ENCODE measurements around the gene CPT2. TPM values are rescaled to one million over a fixed set of nuclear protein-coding genes. Genes with fewer than 3 reads are reported as not detected.

CPT2 gene
- total RNA-seq, 1 donor from 2014 or later = 96.0 TPM

DNA sequence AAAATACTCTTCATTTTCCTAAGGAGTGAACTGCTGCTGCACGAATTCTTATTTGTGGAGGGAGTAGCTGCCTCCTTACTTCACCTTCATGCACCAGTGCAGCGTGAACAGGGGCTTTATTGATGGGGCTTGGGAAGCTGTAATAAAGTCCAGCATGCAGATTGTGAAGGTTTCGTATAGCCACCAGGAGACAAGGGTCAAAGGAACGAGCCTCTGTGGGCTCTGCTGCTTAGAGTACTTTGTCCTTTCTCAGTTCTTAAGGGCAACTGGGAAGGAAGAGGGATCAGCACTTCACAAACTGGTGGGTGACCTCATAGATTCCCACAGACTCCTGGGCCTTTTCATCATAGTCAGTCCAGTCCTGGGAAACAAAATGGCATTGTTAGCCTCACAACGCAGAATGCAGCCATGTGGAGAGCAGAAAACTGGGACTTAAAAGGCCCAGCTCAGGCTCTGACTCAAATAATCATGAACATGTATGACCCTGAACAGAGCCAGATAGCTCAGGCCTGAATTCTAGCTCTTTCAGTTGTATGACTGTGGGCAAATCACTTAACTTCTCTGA lies 17.8 kb downstream of the CPT2 start:
- DNase-seq (ENCODE audit: low spot score) = no peak
- no peak for ATAC-seq

DNA sequence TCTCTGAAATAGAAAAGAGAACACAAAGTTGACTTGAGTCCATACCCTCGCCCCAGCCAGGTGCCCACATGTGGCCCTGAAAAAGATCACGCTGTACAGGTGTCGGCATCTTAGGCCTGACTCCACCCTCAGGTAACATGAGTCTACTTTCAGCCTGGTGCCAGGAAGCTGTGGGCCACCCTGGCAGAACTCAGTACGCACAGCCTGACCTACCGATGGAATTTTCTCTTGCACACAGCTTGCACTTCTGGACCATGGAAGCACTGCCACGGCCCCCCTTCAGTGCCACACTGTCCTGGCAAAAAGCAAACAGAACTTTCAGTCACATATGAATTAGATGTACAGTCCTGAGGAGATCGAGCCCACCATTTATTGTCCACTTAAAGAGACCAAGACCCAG lies 21.6 kb downstream of the CPT2 start:
- ATAC-seq = no peak
- no peak for DNase-seq (ENCODE audit: low spot score)

DNA sequence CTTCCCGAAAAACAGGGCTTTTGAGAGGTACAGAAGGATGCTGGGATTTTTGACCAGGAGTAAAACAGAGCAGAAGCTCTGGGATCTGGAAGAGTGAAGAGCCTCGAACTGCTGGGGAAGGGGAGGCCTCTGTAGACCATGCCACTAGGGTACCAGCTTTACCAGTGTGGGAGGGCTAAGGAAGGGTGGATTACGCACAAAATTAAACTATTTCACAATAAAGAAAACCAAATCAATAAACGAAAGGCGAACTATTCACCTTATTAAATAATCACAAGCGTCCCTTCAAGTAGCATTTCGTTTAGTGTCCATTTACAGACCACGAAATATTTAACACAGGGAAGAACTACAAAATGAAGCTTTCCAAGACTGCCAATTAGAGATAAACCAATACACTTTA lies 23.1 kb downstream of the CPT2 start:
- ATAC-seq = no peak
- no peak for DNase-seq (ENCODE audit: low spot score)

- peak; percentile 91 for ATAC-seq
- peak; percentile 97 for DNase-seq (ENCODE audit: low spot score)
Observed at GRCh38 chr1:53220171-53220961, 23.7 kb downstream of the CPT2 start, which contains the start of gene CZIB. CZIB (minus strand) TSS chr1:53220634; CDS start chr1:53220575, 59 bp downstream.

GRCh38 chr1:53220962-53221286 lies 24.3 kb downstream of the CPT2 start:
- DNase-seq (ENCODE audit: low spot score) (no peak), ATAC-seq (no peak)

DNA sequence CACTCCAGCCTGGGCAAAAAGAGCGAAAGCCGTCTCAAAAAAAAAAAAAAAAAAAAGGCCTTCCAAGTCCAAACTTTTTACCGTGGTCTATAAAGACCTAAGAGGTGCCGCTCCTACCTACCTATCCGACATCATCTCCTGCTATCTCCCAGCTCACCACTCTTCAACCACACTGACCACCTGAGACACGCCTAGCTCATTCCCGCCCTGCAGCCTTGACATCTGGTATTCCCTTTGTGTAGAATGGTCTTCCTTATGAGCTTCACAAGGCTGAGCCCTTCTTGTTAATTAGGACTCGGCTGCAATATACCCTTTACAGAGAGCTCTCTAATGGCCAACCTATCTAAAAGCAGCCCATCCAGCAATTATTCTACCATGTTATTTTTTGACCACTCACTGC lies 41.0 kb downstream of the CPT2 start:
- DNase-seq (ENCODE audit: low spot score) = no peak
- ATAC-seq = no peak

- ATAC-seq (peak; percentile 97), DNase-seq (ENCODE audit: low spot score) (peak; percentile 98)
Observed at GRCh38 chr1:53238197-53239155, 41.9 kb downstream of the CPT2 start, which contains the start of gene MAGOH. MAGOH (minus strand) TSS chr1:53238518; CDS start chr1:53238448, 70 bp downstream.

DNA sequence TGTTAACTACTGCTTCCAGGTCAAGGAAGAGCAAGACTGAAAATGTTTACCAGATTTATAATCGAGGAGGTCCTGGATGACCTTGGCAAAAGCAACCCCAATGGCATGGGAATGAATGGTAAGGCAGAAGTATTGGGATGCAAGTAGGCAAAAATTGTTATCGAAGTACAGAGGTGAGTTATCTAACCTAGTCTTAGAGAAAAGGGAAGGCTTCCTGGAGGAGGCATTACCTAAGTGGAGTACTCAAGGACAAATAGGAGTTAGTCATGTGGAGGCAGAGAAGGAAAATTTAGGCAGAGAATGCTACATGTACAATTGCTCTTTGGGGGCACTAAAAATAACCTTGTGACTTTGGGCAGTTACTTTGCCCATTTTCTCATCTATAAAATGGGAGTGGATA lies 45.2 kb downstream of the CPT2 start:
- DNase-seq (ENCODE audit: low spot score) = no peak
- ATAC-seq = no peak

- DNase-seq (ENCODE audit: low spot score) = no peak
- ATAC-seq = no peak
Observed at GRCh38 chr1:53242381-53242780, 45.8 kb downstream of the CPT2 start.

GRCh38 chr1:53244141-53244540 lies 47.5 kb downstream of the CPT2 start:
- DNase-seq (ENCODE audit: low spot score) (no peak), ATAC-seq (peak; percentile 21)

DNA sequence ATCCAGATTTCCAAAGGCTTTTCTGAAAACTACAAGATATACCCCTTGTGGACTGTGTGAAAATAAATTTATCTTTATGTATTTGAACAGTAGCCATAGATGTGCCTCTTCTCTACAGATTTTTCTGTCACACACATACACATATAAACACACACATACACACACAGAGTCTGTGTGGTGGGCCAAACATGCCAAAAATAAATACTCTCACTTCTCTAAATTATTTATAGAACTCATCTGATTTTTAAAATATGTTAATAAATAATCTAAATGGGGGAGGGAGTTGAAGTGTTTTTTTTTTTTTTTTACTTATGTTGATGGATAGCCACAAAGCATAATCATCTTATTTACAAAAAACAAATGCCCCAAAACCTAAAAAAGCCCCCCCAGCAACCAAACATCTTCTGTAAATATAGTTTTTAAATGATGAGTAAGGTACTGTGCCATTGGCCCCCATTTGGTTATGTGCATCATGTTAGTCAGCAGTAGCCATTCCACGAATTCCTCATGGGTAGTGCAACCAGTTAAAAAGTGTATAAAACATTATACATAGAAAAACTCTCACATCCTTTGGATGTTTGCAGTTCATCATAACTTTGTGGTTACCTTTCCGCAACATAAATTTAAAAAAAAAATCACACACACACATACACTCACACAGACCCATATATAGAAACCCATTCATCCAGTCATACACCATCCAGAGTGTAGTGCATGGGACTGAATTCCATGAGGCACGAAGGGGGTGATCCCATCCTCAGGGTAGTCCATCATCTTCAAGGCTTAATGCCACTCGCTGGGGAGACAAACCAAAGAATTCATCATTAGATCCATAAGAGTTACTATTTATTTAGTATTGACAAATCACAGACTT lies 49.9 kb downstream of the CPT2 start:
- no peak for ATAC-seq
- DNase-seq (ENCODE audit: low spot score) = no peak

DNA sequence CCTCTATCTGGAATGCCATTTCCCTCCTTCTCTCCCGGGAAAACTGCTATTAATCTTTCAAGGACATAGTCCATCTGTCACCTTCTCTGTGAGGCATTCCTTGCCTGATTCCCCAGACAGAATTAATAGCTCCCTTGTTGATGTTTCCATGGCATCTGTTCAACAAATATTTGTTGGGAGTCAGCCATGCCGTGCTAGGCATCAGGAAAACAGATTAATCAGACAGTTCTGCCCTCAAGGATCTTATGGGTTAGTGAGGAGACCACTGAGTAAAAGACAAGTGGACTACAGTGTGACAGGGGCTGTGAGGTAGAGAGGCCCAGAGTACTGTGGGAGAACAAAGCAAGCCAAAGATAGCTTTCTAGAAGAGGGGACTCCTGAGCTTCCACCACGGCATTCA lies 53.1 kb downstream of the CPT2 start:
- ATAC-seq = no peak
- DNase-seq (ENCODE audit: low spot score) = no peak

DNA sequence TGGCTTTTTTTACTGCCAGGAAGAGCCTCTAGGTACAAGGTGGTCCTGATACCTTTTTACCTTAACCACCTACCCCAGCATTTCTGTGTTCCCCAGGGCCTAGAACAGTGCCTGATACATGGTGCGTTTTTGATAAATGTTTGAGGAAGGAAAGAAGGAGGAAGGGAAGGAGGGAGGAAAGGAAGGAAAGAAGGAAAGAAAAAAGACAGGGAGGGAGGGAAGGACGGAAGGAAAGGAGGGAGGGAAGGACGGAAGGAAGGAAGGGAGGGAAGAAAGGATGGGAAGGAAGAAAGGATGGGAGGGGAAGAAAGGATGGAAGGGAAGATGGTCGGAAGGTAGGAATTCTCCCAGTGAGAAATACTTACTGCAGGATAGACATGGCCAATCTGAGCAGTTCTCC lies 53.7 kb downstream of the CPT2 start:
- ATAC-seq = no peak
- DNase-seq (ENCODE audit: low spot score) = no peak

DNA sequence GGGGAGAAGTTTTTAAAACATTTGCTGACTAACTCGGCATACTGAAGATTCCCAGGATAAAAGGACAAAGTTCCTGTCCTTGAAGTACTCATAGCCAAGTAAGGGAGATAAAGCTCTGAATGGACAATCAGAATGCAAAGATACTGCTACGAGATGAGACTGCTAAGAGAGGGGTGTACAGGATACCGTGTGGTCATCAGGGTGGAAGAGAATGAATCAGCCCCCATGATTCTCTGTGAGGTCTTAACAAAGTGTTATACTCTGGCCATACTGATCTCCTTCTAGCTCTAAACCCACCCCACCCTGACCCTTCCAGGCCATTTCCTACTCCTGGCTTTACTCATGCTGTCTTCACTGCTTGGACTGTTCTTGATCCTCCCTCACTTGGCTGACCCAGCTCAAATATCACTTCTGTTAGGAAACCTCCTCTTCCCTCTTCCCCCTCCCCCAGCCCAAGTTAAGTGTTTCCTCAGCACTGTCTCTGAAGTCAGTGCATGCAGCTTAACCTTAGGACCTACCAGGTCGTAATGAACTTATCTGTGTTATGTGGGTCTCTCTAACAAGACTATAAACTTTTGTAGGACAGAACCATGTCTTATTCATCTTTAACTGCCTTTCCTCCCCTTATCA lies 57.5 kb downstream of the CPT2 start:
- DNase-seq (ENCODE audit: low spot score) (no peak), ATAC-seq (no peak)

DNA sequence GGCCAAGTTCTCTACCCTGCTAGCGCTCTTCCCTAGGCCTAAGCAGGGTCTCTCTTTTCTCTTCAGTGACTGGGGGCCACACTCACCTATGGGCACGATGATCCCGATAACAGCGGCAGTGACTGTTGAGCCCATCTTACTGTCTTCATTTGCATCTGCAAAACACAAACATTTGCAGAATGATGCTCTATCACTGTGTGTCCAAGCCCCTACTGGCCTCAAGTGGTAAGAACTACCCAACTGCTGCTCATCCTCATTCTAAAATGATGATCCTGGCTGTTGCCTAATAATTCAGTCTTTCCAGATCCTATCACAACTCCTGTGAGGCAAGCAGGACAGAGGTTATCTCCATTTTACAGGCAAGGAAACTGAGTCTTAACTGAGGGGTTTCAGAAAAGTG lies 58.4 kb downstream of the CPT2 start:
- no peak for DNase-seq (ENCODE audit: low spot score)
- no peak for ATAC-seq

- DNase-seq (ENCODE audit: low spot score) (peak; percentile 21), ATAC-seq (no peak)
Observed at GRCh38 chr1:53256511-53257453, 60.2 kb downstream of the CPT2 start.

- DNase-seq (ENCODE audit: low spot score) (no peak), ATAC-seq (no peak)
Observed at GRCh38 chr1:53257454-53258081, 60.9 kb downstream of the CPT2 start.

DNA sequence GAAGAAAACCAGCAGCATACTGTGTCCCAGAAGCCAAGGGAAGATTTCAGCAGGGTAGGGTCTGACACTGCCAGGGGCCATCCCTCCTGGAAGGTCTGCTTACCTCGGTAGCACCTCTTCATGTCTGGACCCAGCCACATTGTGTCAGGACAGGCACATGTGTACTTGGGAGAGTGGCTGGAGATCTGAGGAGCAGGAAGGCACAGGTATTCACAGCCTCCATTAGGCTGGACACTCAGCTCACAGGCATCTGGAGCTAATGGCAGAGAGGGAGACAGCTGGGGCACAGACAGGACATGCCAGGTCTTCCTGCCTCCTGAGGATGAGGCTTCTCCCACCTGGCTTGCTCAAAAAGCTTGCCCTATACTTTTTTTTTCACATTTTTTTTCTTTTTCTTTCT lies 61.6 kb downstream of the CPT2 start:
- DNase-seq (ENCODE audit: low spot score) (peak; percentile 34), ATAC-seq (no peak)

- no peak for DNase-seq (ENCODE audit: low spot score)
- no peak for ATAC-seq
Observed at GRCh38 chr1:53259932-53260331, 63.3 kb downstream of the CPT2 start.

All from left lobe of liver (tissue), 2 donors.